Left lung (tissue), 10 donors: Measurements from ENCODE around the gene ADGRB2. TPM values are rescaled to one million over a fixed set of nuclear protein-coding genes. Genes with fewer than 3 reads are reported as not detected.

Experiments used
- ATAC-seq: fragments of 200-7000 bp; cut with Tn5 transposase; one replicate; pipeline ENCODE4 v1.9.1; 2020; ENCODE audit warnings: moderate library complexity
- DNase-seq, 4 donors: peaks; one replicate each; pipeline ENCODE4 v3.0.0-alpha.2; 2013 to 2020
- H3K27ac ChIP-seq, 2 donors: fragments of 200-600 bp; sonication (generic) in 1 of 2; one replicate each; pipeline versions ENCODE4 v1.5.0 to v1.8.0; 2020 to 2021
- H3K27me3 ChIP-seq, 2 donors: fragments of 200-600 bp; sonication (generic) in 1 of 2; one replicate each; pipeline versions ENCODE4 v1.5.0 to v1.8.0; 2020 to 2021
- H3K36me3 ChIP-seq, 2 donors: fragments of 200-600 bp; sonication (generic) in 1 of 2; one replicate each; pipeline versions ENCODE4 v1.5.0 to v1.8.0; 2020 to 2021
- H3K4me1 ChIP-seq, 2 donors: fragments of 200-600 bp; one replicate each; pipeline ENCODE4 v1.8.0; 2021
- H3K4me3 ChIP-seq, 2 donors: fragments of 200-600 bp; sonication (generic) in 1 of 2; one replicate each; pipeline versions ENCODE4 v1.5.0 to v1.8.0; 2020 to 2021; ENCODE audit warnings: mild to moderate bottlenecking in 1 of 2
- H3K9me3 ChIP-seq, 2 donors: fragments of 200-600 bp; sonication (generic) in 1 of 2; one replicate each; pipeline versions ENCODE4 v1.5.0 to v1.8.0; 2020 to 2021
- CTCF ChIP-seq, 2 donors: fragments of 200-600 bp; sonication (generic) in 1 of 2; IDR thresholded peaks; one replicate each; pipeline versions ENCODE4 v1.5.0 to v1.8.0; 2021; ENCODE audit warnings: antibody characterized with exemption in 2 of 2
- intact Hi-C, 2 donors: fragments of 100-400 bp; cut with DNase I; formaldehyde crosslinking; loops; one replicate each; pipeline versions ENCODE4 v1.11.2 to v1.14.2; 2022
- polyA plus RNA-seq, 6 donors: library from polyadenylated mRNA; unstranded; fragments of 120-200 nt; gene quantifications; one replicate each; pipeline ENCODE4 v1.2.1, GENCODE V29; 2013; ENCODE audit not compliant: insufficient read length in 6 of 6
- total RNA-seq, 2 donors: library from RNA; stranded (reverse); fragmentation: NEBNext Ultra II Directional; extraction: Animal tissue kit (Norgen Biotek cat#: 25700); gene quantifications; one replicate each; pipeline ENCODE4 v1.2.1, GENCODE V29; 2021
- donor health status: DM: no; HTN: yes; CAD: no.
- donor health status: DM: no; HTN: no; CAD: no.

Gene ADGRB2
- total and polyA plus RNA-seq, 8 donors = 1.8 to 27.1 (median 16.7) TPM

- ATAC-seq (no peak), DNase-seq (no peak)
- peaks cover 29 to 68% of the 10 kb centered on the region in 2 donors for H3K27me3 ChIP-seq
- no peak overlapping the region for H3K4me3 ChIP-seq
- TF ChIP-seq CTCF (IDR thresholded peaks at IDR 0.05) = no peak
- no peaks in the 10 kb centered on the region for H3K36me3 ChIP-seq
- intact Hi-C loops = no loop called here
- no peak overlapping the region for H3K27ac ChIP-seq
- H3K9me3 ChIP-seq = no peaks in the 10 kb centered on the region
- H3K4me1 ChIP-seq = peaks cover 7 to 14% of the 10 kb centered on the region in 2 donors
Measured at GRCh38 chr1:31776032-31776431, 11.9 kb upstream of the ADGRB2 start.

GRCh38 chr1:31775210-31775999, 11.3 kb upstream of the ADGRB2 start:
- intact Hi-C loops = no loop called here
- no peak for TF ChIP-seq CTCF (IDR thresholded peaks at IDR 0.05)
- peaks cover 29 to 75% of the 10 kb centered on the region in 2 donors for H3K27me3 ChIP-seq
- peaks cover 7 to 14% of the 10 kb centered on the region in 2 donors for H3K4me1 ChIP-seq
- H3K4me3 ChIP-seq = no peak overlapping the region
- ATAC-seq = peak; percentile 33
- H3K9me3 ChIP-seq = no peaks in the 10 kb centered on the region
- no peaks in the 10 kb centered on the region for H3K36me3 ChIP-seq
- DNase-seq = no peak
- H3K27ac ChIP-seq = no peak overlapping the region

- TF ChIP-seq CTCF (IDR thresholded peaks at IDR 0.05) = no peak
- intact Hi-C loops = no loop called here
- H3K9me3 ChIP-seq = no peaks in the 10 kb centered on the region
- no peaks in the 10 kb centered on the region for H3K36me3 ChIP-seq
- no peak overlapping the region for H3K4me3 ChIP-seq
- H3K27me3 ChIP-seq = peaks cover 29 to 84% of the 10 kb centered on the region in 2 donors
- peaks cover 7 to 14% of the 10 kb centered on the region in 2 donors for H3K4me1 ChIP-seq
- DNase-seq (no peak), ATAC-seq (no peak)
- H3K27ac ChIP-seq = no peak overlapping the region
Measured at GRCh38 chr1:31774495-31774894, 10.4 kb upstream of the ADGRB2 start.

- H3K36me3 ChIP-seq = no peaks in the 10 kb centered on the region
- no peaks in the 10 kb centered on the region for H3K9me3 ChIP-seq
- peaks cover 7 to 14% of the 10 kb centered on the region in 2 donors for H3K4me1 ChIP-seq
- no peak for DNase-seq
- no peak for ATAC-seq
- intact Hi-C loops = no loop called here
- TF ChIP-seq CTCF (IDR thresholded peaks at IDR 0.05) = no peak
- H3K27ac ChIP-seq = no peak overlapping the region
- H3K4me3 ChIP-seq = no peak overlapping the region
- peaks cover 29 to 89% of the 10 kb centered on the region in 2 donors for H3K27me3 ChIP-seq
Measured at GRCh38 chr1:31773861-31774260, 9.7 kb upstream of the ADGRB2 start.

- Histone ChIP-seq H3K4me3 (no peak overlapping the region), H3K9me3 (no peaks in the 10 kb centered on the region), H3K36me3 (no peaks in the 10 kb centered on the region), H3K27me3 (peaks cover 29 to 95% of the 10 kb centered on the region in 2 donors), H3K27ac (no peak overlapping the region), H3K4me1 (peaks cover 7 to 14% of the 10 kb centered on the region in 2 donors)
- intact Hi-C loops = no loop called here
- TF ChIP-seq CTCF (IDR thresholded peaks at IDR 0.05) = no peak
- ATAC-seq (no peak), DNase-seq (peak in 1 of 4 donors; percentile 43)
Measured at GRCh38 chr1:31772669-31773248, 8.6 kb upstream of the ADGRB2 start.
